Keratinocyte (primary cell): Measurements from ENCODE around the gene POPDC3. TPM values are rescaled to one million over a fixed set of nuclear protein-coding genes. Genes with fewer than 3 reads are reported as not detected.

Experiments used
- DNase-seq: peaks from one replicate; pipeline ENCODE4 v3.0.0-alpha.2; 2011; ENCODE audit warnings: low read depth, missing footprints, low spot score
- FAIRE-seq: peaks from 2 replicates; lab custom pipeline; 2011; peaks lifted over from hg19 to GRCh38; lab: Jason Lieb, UNC
- H2AFZ ChIP-seq: 2 replicates; pipeline ENCODE4 v1.6.0; 2012; ENCODE audit warnings: low read length, control low read depth, inconsistent platforms; ENCODE audit not compliant: control insufficient read depth
- H3K27ac ChIP-seq: 2 replicates; pipeline ENCODE4 v1.5.1; 2011; ENCODE audit warnings: low read length; ENCODE audit not compliant: control insufficient read depth, insufficient read depth
- H3K27me3 ChIP-seq: 3 replicates; pipeline ENCODE4 v1.6.0; 2011; ENCODE audit warnings: low read length; ENCODE audit not compliant: control insufficient read depth, insufficient read depth; ENCODE audit errors: extremely low read depth
- H3K36me3 ChIP-seq, 2 experiments: 2 replicates in 1 of 2; 3 replicates in 1 of 2; pipeline ENCODE4 v1.5.1; 2011; ENCODE audit warnings: low read length in 2 of 2, mild to moderate bottlenecking in 1 of 2; ENCODE audit not compliant: control insufficient read depth in 2 of 2, insufficient read depth in 2 of 2; ENCODE audit errors: extremely low read depth in 1 of 2
- H3K4me1 ChIP-seq: 3 replicates; pipeline ENCODE4 v1.5.1; 2011; ENCODE audit warnings: low read length; ENCODE audit not compliant: control insufficient read depth, insufficient read depth; ENCODE audit errors: extremely low read depth
- H3K4me2 ChIP-seq: 3 replicates; pipeline ENCODE4 v1.6.0; 2011; ENCODE audit warnings: low read depth, low read length; ENCODE audit not compliant: control insufficient read depth, insufficient read depth; ENCODE audit errors: extremely low read depth
- H3K4me3 ChIP-seq, 3 experiments: fragments of 200-600 bp in 1 of 3; sonication (generic) in 1 of 3; 2 replicates in 2 of 3; 3 replicates in 1 of 3; pipeline ENCODE4 v1.5.1; 2011 to 2016; ENCODE audit warnings: low read length in 3 of 3, mild to moderate bottlenecking in 3 of 3, control low read depth in 2 of 3, inconsistent platforms in 1 of 3, low read depth in 1 of 3, mixed read lengths in 1 of 3, mixed run types in 1 of 3, moderate library complexity in 1 of 3; ENCODE audit not compliant: control insufficient read depth in 2 of 3, insufficient read depth in 2 of 3; ENCODE audit errors: extremely low read depth in 1 of 3
- H3K79me2 ChIP-seq: 2 replicates; pipeline ENCODE4 v1.6.0; 2012; ENCODE audit warnings: low read length; ENCODE audit not compliant: control insufficient read depth, insufficient read depth
- H3K9ac ChIP-seq: 3 replicates; pipeline ENCODE4 v1.6.0; 2011; ENCODE audit warnings: low read length; ENCODE audit not compliant: control insufficient read depth, insufficient read depth; ENCODE audit errors: extremely low read depth
- H3K9me1 ChIP-seq: 3 replicates; pipeline ENCODE4 v1.6.0; 2011; ENCODE audit warnings: low read length; ENCODE audit not compliant: control insufficient read depth, insufficient read depth; ENCODE audit errors: extremely low read depth
- H3K9me3 ChIP-seq: 2 replicates; pipeline ENCODE4 v1.5.1; 2012; ENCODE audit warnings: low read depth, low read length; ENCODE audit not compliant: control insufficient read depth
- H4K20me1 ChIP-seq: 3 replicates; pipeline ENCODE4 v1.6.0; 2011; ENCODE audit warnings: low read length; ENCODE audit not compliant: control insufficient read depth, insufficient read depth; ENCODE audit errors: extremely low read depth
- CTCF ChIP-seq, 3 experiments: IDR thresholded peaks in 1 of 3; conservative IDR thresholded peaks in 1 of 3; optimal IDR thresholded peaks in 1 of 3; 2 replicates in 2 of 3; 3 replicates in 1 of 3; pipeline versions ENCODE3 to v1.5.1; 2011; ENCODE audit warnings: low read length in 3 of 3, mild to moderate bottlenecking in 3 of 3, moderate library complexity in 2 of 3, control low read depth in 1 of 3, inconsistent platforms in 1 of 3; ENCODE audit not compliant: insufficient read depth in 2 of 3; ENCODE audit errors: extremely low read depth in 1 of 3
- EZH2 ChIP-seq: IDR thresholded peaks from one replicate; pipeline ENCODE4 v1.6.1; 2012; ENCODE audit warnings: inconsistent platforms, mild to moderate bottlenecking, low read length, moderate library complexity
- dilution Hi-C: fragments of 300-500 bp; cut with MboI; formaldehyde crosslinking; loops from one replicate; pipeline ENCODE4 v1.7.0; 2020; ENCODE audit warnings: low sequenced_read_pairs; ENCODE audit not compliant: extremely low pct_ligation_motif_present
- polyA plus RNA-seq, 5 experiments: library from polyadenylated mRNA; depleted of rRNA in 3 of 5; stranded (reverse) in 3 of 5; stranded (forward) in 1 of 5; unstranded in 1 of 5; fragments of >200 nt; gene quantifications; 1 replicate in 1 of 5; 2 replicates in 3 of 5; 3 replicates in 1 of 5; pipeline versions ENCODE4 v1.2.1 to v1.2.3, GENCODE V29; 2011 to 2012; ENCODE audit warnings: missing spikeins in 2 of 5, low read depth in 1 of 5, low replicate concordance in 1 of 5

Gene POPDC3
- polyA plus RNA-seq, 1 donor (not counting 4 experiments of a cell fraction or from before 2014, with no cell fraction given), result 17.2 TPM

GRCh38 chr6:105178110-105178509 lies 1.7 kb downstream of the POPDC3 start:
- Histone ChIP-seq H3K27ac (no peak overlapping the region), H3K27me3 (no peaks in the 10 kb centered on the region), H3K36me3 (no peaks in the 10 kb centered on the region), H3K4me3 (no peak overlapping the region), H3K9me1 (no peaks in the 10 kb centered on the region), H3K4me2 (no peak overlapping the region), H2AFZ (no peak overlapping the region), H3K79me2 (peaks cover 3% of the 10 kb centered on the region), H3K9me3 (no peaks in the 10 kb centered on the region), H3K4me1 (peaks cover 5% of the 10 kb centered on the region), H4K20me1 (no peaks in the 10 kb centered on the region), H3K9ac (no peak overlapping the region)
- no peak for TF ChIP-seq EZH2
- no peak for TF ChIP-seq CTCF (optimal IDR thresholded peaks at IDR 0.05 in 1 of 3, IDR thresholded peaks at IDR 0.05 in 1 of 3, conservative IDR thresholded peaks at IDR 0.05 in 1 of 3; ENCODE audit: extremely low read depth in 1 of 3, insufficient read depth in 2 of 3, low read length in 3 of 3)
- FAIRE-seq (no peak), DNase-seq (no peak)
- dilution Hi-C loops, result no loop called here

- dilution Hi-C loops, result no loop called here
- no peaks in the 10 kb centered on the region for H4K20me1 ChIP-seq
- H3K27ac ChIP-seq, result no peak overlapping the region
- peaks cover 5% of the 10 kb centered on the region for H3K4me1 ChIP-seq
- TF ChIP-seq EZH2, result no peak
- no peak for TF ChIP-seq CTCF (optimal IDR thresholded peaks at IDR 0.05 in 1 of 3, IDR thresholded peaks at IDR 0.05 in 1 of 3, conservative IDR thresholded peaks at IDR 0.05 in 1 of 3; ENCODE audit: extremely low read depth in 1 of 3, insufficient read depth in 2 of 3, low read length in 3 of 3)
- no peaks in the 10 kb centered on the region for H3K27me3 ChIP-seq
- H2AFZ ChIP-seq, result peak overlapping the region; percentile 20
- peaks cover 3% of the 10 kb centered on the region for H3K79me2 ChIP-seq
- DNase-seq, result no peak
- H3K9me3 ChIP-seq, result no peaks in the 10 kb centered on the region
- FAIRE-seq, result no peak
- no peak overlapping the region for H3K4me3 ChIP-seq
- H3K9ac ChIP-seq, result no peak overlapping the region
- H3K4me2 ChIP-seq, result no peak overlapping the region
- H3K9me1 ChIP-seq, result no peaks in the 10 kb centered on the region
- no peaks in the 10 kb centered on the region for H3K36me3 ChIP-seq
Observed at GRCh38 chr6:105177556-105177955, 2.3 kb downstream of the POPDC3 start.
